Measurements from ENCODE around the gene ITGB3.
"Not testable (repeated sequence)": the region's sequence is repeated elsewhere in the genome, so short reads cannot be mapped to it uniquely, and the experiment has no call there.

The ITGB3 gene

DNA sequence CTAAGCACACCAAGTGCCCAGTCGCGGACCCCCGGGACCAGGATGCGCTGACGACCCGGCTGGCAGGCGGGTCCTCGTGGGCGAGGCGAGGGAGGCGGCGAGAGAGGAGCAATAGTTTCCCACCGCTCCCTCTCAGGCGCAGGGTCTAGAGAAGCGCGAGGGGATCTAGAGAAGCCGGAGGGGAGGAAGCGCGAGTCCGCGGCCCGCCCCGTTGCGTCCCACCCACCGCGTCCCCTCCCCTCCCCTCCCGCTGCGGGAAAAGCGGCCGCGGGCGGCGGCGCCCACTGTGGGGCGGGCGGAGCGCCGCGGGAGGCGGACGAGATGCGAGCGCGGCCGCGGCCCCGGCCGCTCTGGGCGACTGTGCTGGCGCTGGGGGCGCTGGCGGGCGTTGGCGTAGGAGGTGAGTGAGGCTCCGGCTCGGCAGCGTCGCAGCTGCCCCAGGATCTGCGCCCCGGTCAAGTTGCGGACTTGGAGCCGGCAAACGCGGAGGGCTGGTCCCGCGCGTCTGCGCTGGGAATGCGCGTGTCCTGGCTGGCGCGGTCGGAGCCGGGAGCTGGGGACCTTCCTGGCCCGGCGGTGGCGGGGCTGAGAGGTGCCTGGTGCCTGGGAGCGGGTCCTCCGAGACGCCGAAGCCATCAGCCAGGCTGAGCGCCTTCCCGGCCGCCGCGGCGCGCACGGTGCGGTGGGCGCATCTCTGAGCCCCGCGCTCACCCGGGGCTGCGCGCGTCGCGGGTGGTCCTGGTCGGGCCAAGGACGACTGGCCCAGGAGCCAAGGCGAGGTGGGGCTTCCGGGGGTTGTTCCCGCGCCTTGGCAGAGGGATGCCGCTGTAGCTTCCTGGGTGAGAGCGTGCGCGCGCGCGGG is at the start of gene ITGB3:
Gene ITGB3, plus strand, starts transcription at position 287 of the 862 bp plus-strand sequence. Its CDS starts 35 bp downstream, at position 322.
- DNase-seq: peak; percentile 42

- DNase-seq: no peak
Observed at GRCh38 chr17:47203984-47204721, 49.5 kb upstream of the ITGB3 start.

DNA sequence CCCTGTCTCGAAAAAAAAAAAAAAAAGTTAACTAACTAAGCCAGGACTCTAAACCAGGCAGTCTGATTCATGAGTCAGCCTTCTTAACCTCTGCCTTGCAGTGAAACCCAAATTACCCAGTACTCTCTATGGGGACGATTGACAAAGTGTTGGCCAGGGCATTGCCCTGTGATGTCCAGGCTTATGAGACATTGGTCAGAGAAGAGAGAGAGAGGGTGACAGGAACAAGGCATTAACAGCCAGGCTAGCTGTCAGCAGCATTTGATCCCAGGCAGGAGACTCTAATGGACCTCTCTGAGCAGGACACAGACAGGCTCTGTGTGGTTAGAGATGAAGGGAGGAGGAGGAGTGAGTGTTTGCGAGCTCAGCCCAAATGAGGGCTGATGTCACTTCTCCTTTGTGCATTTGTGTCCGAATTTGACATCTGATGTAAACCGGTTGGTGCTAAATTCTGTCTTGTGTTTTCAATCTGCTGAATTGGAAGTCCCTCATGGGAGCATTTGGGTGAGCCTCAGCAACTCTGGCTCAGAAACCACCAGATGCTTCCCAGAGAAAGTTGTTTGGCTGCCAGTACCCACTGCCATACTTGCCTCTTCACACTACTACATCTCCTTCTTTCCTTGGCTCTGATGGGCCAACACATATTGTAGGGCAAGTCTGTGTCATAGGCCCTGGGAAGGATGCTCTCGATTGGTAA is 48.8 kb upstream of the ITGB3 start:
- DNase-seq: peak; percentile 71

DNA sequence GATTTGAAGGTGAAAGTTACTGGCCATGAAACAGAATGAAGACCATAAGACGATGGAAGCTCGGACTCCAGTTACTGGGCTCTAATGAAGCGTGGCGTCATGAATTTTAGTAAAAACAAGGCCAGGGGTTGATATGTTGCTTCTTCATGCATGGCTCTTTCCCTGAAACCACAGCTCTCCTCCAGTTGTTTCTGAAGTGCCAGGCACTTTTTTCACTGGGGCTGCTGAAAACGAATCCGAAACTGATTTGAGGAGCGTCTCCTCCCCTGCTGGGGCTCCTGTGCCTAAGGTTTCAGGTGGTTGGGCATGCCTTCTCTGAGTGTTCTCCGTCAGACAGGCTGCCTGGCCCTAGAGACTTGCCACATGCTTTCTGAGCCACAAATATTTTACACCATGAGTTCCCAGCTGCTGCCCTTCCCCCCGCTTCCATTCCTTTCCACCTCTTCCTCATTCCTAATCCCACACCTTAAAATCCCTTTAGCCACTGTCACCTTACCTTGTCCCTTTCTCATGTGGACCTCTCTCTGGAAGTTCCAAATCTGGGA is 48.1 kb upstream of the ITGB3 start:
- peak; percentile 41 for DNase-seq

- no peak for DNase-seq
Observed at GRCh38 chr17:47207143-47208067, 46.2 kb upstream of the ITGB3 start.

DNA sequence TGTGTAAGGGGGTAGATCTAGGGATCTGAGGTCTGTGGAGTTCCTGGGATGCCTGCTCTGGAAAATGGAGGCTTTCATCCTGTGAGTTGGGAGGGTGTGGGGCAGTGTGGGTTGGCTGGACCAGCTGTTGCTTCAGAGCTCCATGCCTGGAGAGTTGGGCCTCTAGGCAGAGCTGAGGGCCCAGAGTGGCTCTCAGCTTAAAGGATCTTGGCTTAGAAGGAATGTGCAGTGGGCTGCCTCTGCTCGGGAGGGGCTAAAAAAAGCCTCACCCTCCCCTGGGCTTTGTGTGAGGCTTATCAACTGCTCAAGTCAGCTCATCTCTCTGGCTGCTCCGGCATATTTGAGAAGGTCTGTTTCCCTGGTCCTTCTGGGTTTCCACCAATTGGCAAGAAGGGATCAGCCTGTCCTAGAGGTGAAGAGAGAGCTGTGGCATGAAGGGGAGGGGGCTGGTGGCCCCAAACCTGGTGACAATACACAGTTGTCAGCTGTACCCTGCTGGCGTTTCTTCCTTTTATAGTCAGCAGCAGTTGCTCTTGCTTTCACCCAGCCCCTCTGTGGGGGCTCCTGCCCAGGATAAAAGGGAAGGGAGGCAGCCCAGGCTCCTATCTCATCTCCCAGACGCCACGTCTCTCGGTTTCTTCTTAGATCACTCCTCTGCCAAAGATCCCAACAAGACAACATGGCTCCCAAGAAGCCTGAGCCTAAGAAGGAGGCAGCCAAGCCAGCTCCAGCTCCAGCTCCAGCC is 44.7 kb upstream of the ITGB3 start, which contains the start of gene MYL4:
Gene MYL4, plus strand, starts transcription at position 605 of the 745 bp plus-strand sequence. Its CDS starts 75 bp downstream, at position 680.
- DNase-seq: no peak

DNA sequence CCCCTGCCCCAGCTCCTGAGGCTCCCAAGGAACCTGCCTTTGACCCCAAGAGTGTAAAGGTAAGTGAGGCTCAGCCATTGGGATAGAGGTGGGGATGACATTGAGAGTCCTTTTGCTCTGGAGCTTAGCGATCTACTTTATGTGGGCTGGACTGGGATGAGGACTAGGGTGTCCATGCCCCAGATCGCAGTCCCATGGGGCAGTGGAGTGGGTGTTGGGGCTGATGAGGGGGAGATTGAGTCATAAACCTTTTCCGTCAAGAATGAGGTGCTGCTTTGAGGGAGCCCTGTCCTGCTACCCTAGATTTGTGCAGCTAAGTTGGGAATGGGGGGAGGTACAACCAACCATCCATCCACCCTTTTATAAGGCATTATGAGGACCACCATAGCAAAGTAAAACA is 44.1 kb upstream of the ITGB3 start:
- DNase-seq: no peak

GRCh38 chr17:47210105-47210504 is 43.5 kb upstream of the ITGB3 start:
- DNase-seq: no peak

- no peak for DNase-seq
Observed at GRCh38 chr17:47210779-47211178, 42.8 kb upstream of the ITGB3 start.

- DNase-seq: no peak
Observed at GRCh38 chr17:47212458-47212857, 41.2 kb upstream of the ITGB3 start.

GRCh38 chr17:47213540-47213939 is 40.1 kb upstream of the ITGB3 start:
- no peak for DNase-seq

DNA sequence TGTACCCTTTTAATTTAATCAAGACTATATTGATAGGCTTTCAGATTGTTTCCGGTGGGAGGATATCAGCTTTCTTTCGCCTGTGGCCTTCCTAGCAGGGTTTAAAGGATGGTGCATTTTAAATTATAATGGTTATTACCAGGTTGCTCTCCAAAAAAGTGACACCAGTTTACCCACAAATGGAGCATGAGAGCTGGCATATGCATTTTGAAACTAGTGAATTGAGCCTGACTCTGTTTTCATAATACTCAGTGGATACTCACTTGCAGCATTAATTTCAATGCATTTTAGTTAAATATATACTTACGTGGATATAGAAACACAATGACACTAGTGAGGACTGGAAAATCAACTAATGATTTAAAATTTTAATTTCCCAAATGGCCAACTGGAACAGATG is 38.7 kb upstream of the ITGB3 start:
- DNase-seq: no peak

DNA sequence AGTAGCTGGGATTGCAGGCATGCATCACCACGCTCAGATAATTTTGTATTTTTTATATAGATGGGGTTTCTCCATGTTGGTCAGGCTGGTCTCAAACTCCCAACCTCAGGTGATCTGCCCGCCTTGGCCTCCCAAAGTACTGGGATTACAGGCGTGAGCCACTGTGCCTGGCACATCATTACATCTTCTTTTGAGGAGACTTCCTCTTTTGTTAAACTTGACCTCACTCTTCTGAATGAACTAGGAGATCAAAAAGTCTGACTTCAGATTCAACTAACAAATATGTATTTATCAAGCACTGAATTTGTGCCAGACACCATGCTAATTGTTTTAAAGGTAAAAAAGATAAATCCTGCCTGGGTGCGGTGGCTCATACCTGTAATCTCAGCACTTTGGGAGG is 36.8 kb upstream of the ITGB3 start:
- DNase-seq: peak; percentile 6

DNA sequence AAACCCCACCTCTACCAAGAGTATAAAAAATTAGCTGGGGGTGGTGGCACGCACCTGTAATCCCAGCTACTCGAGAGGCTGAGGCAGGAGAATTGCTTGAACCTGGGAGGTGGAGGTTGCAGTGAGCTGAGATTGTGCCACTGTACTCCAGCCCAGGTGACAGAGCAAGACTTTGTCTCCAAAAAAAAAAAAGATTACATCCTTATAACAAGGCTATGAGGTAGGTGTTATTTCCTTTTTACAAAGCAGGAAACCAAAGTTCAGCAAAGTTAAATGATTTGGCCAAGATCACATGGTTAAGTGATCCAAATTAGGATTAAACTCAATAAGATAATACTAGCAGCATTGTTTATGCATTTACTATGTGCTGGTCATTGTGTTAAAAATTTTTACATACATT is 36.3 kb upstream of the ITGB3 start:
- not testable (repeated sequence) for DNase-seq

GRCh38 chr17:47218896-47219430 is 34.7 kb upstream of the ITGB3 start:
- no peak for DNase-seq

DNA sequence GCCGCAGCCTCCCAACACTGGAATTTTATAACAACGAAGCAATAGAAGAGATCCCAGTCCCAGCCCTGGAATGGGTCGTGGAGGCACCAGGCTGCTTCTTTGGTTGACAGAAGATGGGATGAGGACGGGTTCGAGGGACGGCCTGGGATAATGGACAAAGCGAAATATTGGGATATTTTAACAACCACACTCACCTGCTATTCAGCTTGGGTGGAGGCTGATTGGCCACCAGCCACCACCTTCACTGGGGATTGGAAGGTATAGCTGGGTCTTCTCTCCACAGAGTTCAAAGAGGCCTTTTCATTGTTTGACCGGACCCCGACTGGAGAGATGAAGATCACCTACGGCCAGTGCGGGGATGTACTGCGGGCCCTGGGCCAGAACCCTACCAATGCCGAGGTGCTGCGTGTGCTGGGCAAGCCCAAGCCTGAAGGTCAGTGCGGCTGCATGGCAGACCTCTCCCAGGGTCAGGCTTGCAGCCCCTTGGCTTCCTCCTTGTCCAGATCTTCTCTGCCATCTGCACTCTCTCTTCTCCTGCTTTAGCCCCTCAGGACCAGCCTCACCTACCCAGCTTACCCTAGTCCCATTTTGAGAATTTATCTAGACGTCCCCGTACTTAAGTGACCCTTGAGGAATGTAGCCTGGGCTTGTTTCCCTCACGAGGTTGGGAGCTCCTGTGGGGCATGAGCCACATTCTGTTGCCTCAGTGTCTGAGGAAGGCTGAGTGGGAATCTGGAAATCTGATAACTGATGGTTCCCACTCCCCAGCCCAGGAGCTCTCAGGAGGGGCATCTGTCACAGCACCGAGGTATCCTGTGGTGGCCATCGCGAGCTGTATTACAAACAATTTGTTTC is 33.8 kb upstream of the ITGB3 start:
- DNase-seq: no peak

DNA sequence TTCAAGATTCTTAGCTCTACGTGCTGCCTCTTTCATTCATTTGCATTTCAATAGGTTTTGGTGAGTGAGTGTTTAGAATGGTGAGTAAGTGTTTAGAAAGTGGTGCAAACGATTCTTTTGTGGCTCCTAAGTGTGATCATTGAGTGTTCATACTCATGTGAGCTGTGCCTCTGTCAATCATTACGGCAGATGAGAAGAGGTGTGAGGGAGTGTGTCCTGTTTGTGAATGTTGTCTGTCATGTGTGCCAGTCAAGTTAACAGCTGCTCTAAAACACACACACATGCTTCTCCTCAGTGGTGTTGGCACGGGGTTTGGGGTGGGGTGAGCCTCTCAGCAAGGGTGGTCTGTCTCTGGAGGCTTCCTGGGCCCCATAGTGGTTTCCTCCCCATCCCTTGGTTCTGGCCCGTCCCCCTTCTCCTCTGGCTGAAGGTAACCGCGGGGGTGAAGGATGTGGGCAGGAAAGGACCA is 33.1 kb upstream of the ITGB3 start:
- DNase-seq: no peak

DNA sequence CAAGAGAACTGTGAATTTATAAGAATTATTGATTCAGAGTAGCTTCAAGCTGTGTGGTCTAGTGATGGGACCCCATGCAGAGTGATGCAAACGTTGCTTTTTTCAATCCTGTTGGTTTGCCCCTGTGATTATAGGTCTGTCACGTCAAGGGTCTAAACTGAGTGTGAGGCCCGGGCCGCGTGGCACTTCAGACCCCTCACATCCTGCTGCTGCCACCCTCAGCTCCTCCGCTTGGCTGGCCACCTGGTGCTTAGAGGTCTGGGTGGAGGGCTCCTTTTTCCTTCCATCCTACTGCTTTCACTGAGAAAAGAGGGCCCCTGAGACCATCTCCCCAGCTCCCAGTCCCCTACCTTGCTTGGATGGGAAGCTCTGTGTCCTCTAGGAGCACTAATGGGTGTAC is 32.5 kb upstream of the ITGB3 start:
- DNase-seq: no peak

- DNase-seq: no peak
Observed at GRCh38 chr17:47222047-47222446, 31.6 kb upstream of the ITGB3 start.

GRCh38 chr17:47223007-47223406 is 30.6 kb upstream of the ITGB3 start:
- DNase-seq: peak; percentile 14
